GM18870 (cell line): Measurements from ENCODE around the gene ADARB1.
"Not testable (repeated sequence)": the region's sequence is repeated elsewhere in the genome, so short reads cannot be mapped to it uniquely, and the experiment has no call there.

Source experiments
- ATAC-seq: cut with Tn5 transposase; IDR thresholded peaks from one replicate; pipeline ENCODE4 v1.9.1; 2021; ENCODE audit warnings: moderate library complexity; ENCODE audit not compliant: unreplicated experiment

ADARB1 gene

DNA sequence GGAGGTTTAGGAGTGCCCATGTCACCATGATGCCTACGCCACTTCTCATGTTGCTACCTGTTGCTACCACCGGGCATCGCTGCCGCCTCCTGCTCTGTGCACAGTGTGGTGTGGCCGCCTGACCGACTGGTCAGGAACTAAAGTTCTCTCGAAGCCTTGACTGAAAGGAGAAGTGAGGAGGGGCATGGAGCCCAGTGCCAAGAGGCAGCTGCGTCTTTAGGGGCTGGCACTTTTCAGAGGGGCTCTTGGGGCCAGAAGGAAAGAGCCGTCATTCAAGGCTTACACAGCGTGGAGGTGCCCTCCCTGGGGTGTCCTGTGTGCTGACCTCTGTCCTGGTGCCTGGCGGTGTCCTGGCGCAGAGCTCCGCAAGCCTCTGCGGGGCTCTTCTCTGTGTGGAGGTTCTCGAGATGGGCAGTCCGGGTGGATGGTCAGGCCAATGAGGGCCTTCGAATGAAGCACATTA, 57.2 kb downstream of the ADARB1 start:
- no peak for ATAC-seq

DNA sequence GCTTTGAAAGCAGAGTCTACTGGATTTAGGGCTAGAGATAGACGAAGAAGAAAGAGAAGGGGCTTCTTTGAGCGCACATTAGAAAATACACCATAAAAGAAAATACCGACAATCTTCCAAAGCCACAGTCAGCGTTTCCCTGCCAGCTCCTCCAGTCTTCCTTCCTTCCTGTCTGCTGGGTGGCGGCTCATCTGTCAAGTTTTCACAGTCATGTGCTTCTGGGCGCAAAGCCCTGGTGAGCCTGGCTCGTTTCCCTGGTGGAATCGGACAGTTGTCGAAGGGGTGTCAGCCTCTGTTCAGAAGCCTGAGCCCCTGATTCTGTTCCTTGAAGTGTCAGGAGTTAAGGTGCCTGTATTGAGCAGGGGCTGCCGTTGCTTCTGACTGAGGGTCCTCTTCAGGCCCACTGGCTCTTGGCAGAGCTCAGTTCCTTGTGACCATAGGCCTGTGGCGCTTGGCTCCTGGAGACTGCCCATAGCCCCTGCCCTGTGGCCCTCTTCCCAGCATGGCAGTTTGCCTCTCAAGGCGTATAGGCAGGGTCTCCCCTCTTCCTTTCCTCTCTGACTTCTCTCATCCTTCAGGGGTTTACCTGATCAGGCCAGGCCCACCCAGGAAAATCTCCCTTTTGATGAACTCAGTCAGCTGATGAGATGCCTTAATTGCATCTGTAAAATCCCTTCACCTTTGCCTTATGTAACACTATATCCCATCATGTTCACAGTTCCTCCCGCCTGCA, 58.6 kb downstream of the ADARB1 start:
- ATAC-seq = no peak

DNA sequence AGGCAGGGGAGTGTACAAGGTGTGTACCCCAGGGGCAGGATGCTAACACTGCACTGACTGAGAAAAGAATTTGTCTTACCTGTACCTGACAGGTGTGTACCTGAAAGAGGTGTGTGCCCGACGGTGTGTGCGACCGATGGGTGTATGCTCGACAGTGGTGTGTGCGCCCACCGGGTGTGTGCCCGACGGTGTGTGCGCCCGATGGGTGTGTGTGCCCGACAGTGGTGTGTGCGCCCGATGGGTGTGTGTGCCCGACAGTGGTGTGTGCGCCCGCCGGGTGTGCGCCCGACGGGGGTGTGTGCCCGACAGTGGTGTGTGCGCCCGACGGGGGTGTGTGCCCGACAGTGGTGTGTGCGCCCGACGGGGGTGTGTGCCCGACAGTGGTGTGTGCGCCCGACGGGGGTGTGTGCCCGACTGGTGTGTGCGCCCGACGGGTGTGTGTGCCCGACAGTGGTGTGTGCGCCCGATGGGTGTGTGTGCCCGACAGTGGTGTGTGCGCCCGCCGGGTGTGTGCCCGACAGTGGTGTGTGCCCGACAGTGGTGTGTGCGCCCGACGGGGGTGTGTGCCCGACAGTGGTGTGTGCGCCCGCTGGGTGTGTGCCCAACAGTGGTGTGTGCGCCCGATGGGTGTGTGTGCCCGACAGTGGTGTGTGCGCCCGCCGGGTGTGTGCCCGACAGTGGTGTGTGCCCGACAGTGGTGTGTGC, 59.3 kb downstream of the ADARB1 start:
- not testable (repeated sequence) for ATAC-seq

DNA sequence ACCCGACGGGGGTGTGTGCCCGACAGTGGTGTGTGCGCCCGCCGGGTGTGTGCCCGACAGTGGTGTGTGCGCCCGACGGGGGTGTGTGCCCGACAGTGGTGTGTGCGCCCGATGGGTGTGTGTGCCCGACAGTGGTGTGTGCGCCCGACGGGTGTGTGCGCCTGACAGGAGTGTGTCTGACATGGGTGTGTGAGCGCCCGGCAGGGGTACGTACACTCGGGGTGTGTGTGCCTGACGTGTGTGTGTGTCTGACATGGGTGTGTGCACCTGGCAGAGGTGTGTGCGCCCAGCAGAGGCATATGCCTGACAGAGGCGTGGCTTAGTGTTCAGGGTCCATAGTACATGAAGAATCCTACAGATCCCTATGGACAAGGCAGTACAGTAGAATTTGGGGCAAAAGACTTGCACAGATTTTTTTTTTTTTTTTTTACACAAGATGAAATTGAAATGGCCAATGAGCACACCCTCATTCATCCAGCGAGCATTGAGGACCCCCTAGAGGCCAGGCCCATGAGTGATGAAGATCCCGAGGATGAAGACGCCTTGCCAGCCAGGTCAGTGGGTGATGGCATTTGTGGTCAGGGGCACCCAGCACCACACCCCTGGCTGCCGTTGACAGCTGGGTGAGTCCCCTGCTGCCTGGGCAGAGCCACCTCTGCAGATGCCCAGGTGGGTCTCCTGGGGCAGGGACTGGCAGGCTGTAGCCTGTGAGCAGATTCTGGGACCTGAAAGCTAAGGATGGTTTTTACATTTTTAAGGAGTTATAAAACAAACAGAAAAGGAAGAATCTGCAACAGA, 60.1 kb downstream of the ADARB1 start:
- no peak for ATAC-seq

DNA sequence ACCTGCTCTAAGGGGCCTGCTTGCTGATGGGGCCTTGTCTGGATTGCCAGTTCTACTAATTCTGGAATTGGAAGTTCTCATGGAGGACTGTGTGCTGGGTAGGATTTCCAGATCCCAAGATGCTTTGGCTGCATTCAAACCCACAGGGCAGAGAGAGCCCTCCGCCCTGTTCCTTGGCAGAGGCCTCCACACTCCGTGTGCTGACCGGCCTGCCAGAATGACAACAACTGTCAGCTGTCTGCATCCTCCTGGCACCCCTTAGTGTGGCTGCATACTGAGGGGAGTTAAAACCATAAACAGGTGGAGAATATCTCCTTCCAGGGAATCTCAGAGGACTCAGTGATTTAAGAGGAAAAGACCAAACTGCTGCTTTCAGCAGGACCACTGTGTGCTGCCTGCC, 60.7 kb downstream of the ADARB1 start:
- ATAC-seq = no peak

DNA sequence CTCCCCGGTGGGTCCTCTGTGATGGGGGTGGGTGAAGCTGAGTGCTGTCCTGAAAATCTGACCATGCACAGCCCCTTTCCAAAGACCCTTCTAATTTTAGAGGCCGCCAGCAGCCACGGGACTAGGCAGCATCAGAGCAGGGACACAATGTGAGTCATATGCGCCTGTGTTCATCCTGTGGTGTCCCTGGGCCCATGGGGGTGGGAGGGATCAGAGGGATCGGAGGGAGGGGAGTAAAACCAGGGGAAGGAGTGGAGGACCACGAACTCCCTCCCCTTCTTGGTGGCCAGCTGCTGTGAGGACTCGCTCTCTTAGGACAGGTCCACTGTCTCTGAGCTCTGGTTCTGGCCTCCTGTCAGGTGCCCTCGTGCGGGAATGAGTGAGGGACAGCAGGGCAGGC, 61.5 kb downstream of the ADARB1 start:
- ATAC-seq = no peak

DNA sequence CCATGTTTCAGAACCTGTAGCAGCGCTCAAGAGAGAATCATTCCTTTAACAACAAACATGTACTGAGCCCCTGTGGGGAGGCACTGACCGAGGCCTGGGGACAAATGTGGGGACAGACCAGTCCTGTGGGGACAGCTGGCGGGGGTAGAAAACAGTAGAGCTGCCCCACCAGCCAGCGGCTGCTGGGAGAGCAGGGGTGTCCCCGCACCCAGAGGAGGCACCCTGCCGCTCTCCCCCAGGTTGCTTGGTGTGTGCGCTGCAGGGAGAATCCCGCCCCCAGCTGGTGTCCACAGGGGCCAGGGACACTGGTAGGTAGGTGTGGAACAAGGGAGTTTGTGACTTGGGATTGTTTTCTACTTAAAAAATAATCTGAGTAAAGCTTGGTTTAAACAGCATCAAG, 62.1 kb downstream of the ADARB1 start:
- no peak for ATAC-seq

DNA sequence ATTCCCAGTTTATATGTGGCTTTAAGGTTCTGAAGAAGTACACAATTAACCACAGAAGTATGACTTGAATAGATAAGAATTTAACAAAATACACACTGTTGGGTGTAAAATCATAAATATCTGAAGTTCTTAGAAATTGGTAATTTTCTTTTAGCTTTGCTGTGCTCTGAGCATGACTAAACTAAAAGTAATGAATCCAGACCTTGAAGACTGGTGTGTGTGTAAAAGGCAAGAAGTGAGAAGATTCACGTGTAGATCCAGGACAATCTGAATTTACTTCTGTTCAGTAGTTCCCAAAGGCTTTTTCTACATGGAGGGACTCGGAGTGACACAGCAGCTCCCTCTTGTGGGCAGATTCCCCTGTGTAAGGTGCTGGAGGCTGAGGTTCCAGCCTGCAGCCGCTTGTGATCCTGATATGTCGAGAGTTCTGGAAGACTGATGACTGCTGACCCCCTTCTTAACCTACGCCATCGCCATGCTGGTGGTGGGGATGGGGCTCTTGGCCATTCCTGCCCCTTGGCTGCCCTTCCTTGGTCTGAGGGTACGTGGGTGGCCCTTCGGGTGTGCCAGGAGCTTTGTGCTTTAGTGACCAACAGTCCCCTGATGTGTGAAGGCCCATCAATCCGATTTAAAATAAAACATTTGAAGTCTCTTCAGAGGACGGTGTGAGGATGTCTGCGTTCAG, 62.7 kb downstream of the ADARB1 start:
- ATAC-seq = no peak

DNA sequence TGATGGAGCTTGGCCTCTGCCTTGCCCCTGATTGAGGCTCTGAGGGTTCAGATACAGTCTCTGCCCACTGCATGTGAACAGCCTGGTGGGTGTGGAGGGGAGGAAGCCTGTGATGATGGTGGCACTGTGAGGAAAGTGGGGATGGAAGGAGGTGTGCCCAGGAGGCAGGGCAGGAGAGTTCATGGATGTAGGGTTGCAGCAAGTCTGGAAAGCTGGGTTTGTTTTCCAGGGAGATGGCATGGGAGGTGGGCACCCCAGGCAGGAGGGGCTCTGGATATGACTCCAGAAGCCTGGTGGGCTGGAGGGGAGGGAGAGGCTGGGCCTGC, 63.2 kb downstream of the ADARB1 start:
- no peak for ATAC-seq

DNA sequence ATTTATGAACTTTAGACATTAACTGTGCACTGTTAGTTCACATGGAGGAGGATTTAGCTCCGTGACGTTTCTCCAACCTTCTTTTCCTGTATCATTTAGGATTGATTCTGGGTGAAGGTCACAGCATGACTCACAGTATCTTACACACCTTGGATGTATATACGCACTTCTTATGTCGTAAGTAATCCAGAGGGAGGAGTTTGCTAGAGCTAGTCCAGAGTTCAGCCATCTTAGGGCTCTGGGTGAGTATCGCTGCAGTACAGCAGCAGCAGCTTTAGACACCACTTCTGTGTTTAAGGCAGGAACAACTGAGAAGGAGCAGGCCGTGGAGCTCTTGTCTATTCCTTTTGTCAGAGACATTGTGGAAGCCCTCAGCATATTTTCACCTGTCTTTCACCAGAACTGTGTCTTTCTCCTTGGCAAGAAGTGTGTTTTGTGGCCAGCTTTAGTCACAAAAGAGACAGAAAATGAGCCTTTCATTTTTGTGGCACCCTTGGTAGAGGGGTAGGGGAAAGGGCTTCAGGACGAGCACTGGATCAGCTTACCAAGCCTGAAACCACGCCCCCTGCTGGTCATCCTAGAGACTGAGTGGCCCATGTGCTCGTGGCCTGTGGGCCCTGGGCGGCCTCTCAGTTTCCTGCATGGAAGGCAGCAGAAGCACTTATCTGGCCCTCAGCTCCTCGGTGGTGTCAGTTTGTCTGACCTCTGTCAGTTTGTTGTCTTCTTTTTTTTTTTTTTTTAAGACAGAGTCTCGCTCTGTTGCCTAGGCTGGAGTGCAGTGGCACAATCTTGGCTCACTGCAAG, 64.0 kb downstream of the ADARB1 start:
- no peak for ATAC-seq

DNA sequence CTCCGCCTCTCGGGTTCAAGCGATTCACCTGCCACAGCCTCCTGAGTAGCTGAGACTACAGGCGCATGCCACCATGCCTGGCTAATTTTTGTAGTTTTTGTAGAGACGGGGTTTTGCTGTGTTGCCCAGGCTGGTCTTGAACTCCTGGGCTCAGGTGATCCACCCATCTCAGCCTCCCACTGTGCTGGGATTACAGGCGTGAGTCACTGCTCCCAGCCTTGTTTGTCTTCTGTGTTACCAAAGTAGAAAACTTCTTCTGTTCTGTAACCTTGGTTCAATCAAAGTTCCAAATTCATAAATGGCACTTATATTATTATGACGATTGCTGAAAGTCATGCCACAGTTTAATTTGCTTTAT, 64.6 kb downstream of the ADARB1 start:
- not testable (repeated sequence) for ATAC-seq

DNA sequence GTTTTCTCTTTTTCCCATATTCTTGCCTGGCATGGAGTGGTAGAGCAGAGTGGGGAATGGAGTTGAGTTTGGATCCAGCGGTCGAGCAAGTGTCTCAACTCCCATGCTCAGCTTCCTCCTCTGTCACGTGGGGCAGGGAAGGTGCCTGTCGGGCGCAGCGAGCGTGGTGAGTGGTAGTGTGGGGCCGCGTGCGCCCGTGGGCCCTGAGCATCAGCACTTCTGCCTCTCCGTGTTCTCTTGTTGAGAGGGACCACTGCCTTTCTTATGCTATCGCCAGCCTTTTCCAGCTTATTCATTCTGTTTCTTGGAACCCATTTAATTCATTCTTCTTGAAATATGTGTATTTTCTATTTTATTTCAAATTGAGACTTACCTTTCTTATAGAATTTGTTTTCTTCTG, 65.1 kb downstream of the ADARB1 start:
- no peak for ATAC-seq

DNA sequence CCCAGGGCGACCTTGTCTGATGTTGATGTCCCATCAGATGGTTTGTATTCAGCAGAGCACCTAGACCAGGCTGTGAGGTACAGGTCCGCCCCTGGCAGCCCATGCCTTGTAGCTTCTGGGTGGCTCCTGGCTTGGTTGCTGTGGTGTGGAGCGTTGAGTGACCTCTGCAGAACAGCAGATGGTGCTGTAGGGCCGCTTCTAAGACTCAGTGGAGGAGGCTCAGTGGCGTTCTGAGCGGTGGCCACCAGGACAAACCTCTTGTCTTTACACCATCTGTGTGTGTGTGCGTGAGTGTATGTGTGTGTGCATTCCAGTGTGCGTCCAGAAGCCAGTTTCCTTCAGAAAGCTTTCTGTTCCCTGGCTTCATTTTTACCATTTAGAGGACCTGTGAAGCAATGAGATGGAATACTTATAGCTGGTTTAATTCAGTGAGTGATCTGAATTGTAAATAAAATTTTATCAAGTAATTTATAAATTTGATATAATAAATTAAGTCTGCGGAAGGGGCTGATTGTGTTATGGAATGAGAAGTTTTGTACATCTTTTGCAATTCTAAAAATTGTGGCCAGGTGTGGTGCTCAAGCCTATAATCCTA, 66.1 kb downstream of the ADARB1 start:
- no peak for ATAC-seq

DNA sequence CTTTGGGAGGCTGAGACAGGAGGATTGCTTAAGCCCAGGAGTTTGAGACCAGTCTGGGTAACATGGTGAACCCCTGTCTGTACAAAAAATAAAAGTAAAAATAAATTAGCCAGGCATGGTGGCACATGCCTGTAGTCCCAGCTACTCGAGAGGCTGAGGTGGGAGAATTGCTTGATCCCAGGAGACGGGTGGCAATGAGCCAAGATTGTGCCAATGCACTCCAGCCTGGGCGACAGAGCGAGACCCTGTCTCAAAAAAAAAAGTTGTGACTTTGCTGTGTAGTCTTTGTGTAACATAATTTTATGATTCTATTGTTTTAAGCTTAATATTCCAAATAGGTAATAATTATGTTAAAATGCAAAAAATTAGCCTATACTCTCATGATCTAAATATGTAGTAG, 66.6 kb downstream of the ADARB1 start:
- not testable (repeated sequence) for ATAC-seq

DNA sequence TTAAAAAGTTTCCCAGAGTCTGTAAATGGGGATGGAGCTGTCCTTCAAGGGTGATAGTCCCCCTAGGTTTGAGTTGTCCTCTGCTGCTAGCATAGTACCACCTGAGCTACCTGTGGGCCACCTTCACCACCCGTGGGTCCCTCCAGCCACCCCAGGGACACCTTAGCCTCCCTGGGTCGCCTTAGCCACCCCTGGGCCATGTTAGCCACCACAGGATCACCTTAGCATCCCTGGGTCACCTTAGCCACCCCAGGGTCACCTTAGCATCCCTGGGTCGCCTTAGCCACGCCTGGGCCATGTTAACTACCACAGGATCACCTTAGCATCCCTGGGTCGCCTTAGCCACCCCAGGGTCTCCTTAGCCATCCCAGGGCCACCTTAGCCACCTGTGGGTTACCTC, 67.1 kb downstream of the ADARB1 start:
- ATAC-seq = no peak

DNA sequence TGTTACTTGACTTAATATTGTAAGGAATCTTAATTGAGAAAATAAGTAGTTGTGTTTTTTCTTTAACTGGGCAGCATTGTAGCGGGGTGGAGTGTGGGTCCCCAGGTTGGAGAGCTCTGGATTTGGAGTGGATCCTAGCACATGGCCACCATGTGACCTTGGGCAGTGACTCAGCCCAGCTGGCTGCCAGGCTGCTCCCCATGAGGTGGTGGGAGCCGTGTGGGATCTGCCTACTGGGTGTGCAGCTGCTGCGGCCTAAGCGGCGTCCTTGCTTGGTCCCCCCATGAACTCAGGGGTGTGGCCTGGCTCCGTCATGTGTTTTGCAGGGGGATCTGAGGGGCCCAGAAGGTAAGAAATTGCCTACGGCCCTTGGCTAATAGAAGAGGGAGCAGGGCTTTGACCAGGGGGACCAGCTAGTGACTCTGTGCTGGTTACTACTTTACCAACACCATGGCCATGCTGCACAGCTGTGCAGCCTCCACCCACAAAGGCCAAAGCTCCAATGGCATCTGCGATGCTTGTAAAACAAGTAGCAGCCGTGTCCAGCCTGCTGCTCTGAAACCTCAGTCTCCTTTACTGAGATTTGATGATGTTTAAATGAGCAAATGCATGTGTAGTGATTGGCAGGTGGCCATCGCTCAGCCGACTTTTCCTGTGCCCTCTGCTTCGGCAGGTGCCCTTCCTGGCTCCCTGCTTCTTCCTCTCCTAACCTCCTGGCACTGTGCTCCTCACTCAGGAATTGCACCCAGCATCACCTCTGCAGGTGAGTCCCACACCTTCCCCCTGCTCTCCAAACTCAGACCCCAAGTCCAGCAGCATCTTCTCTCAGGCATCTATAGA, 68.3 kb downstream of the ADARB1 start:
- ATAC-seq = no peak

DNA sequence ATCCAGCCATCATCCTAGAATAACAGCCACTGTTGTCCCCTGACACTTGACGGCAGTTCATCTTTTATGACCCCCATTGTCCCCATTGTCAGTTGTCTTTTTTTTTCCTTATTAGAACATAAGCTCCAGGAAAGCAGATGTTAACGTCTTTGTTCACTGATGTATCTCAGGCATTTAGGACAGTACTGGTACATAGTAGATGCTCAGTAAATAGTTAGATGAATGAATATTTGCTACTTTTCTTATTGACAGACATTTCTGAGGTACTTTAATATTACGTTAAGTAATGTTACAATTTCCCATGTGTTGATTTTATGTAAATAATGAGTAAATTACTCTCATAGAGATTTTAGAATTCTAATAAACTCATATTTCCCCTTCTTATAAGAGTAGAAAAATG, 69.5 kb downstream of the ADARB1 start:
- no peak for ATAC-seq

DNA sequence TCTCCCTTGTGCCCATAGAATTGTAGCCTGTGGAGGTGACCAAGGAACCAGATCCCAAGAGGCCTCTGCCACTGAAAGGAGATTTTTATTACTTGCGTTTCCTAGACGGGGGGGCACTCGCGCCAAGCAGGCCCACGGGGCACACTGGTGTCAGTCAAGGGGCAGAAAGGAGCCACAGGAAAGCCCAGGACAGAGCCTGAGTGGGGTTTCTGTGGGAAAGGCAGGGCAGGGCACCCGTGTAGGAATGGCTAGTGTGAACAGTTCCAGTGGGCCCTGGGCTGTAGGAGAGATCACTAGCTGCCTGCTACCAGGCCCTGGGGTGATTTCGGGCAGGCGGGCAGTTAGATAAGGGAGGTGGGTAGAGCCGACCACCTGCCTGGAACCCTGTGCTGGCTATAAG, 70.8 kb downstream of the ADARB1 start:
- no peak for ATAC-seq

DNA sequence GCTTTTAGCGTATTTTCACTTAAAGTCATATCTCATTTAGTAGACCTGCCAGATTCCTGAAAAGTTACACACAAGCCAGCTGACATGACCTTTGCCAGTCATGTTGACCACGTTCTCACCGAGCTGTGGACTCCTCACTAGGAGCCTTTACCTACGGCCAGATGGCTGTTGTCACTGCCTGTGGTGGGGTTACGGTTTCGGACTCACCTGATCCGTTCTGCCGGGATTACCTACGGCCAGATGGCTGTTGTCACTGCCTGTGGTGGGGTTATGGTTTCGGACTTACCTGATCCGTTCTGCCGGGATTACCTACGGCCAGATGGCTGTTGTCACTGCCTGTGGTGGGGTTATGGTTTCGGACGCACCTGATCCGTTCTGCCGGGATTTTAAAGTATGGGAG, 71.5 kb downstream of the ADARB1 start:
- not testable (repeated sequence) for ATAC-seq
